ENCODE results near the gene ABCD1.

ABCD1 gene

DNA sequence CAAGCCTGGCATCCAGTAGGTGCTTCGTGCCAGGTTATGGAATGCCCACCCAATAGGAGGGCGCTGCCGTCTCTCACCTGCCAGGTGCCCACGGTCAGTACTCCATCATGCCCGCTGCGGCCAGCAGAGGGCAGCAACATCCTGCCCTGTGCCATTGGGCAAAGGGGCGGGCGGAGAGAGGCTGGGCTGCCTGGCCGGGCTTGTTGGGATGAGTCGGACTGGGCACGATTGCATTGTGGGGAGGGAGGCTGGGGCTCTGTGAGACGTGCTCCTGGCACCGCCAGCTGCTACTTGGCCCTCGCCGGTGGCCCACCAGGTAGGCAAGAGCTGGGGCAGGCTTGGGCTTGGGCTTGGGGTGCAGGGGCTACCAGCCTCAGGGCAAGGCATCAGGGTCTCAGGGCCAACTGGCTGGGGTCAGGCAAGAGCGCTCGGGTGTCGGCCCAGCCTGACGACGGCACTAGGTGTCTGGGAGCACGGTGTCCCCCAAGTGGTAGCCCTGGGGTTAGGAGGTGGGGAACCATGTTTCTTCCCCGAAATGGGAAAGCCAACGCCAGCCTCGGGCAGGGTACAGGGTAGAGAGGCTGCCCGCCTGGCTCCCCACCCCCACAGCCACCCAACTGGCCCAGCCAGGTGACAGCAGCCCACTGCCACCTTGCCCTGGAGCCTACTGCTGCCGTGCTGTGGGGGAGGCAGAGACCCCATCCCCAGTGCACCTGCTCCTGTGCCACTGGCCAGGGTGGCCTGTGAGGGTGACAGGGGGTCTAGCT, 39.5 kb downstream of the ABCD1 start, which contains the start of gene PLXNB3:
TSS of gene PLXNB3 (plus strand) at position 261 of the 767 bp plus-strand sequence. CDS start 1,287 bp downstream, outside the sequence.
- peak; percentile 55 for DNase-seq

DNA sequence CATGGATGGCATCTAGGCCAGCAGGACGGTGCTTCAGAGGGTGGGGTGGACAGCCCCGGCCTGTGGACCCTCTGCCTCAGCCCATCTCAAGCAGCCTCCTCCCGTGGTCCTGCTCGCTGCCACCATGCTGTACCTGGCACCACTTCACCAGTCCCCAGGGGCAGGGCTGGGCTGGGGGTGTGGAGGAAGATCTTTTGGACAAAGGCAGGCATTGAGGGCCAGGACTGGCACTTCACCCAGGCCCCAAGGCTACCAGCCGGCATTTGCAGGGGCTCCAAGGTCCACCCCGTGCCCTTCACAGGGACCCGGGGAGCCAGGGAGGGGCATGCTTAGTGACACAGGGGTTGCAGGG, 40.1 kb downstream of the ABCD1 start:
- DNase-seq, result no peak

DNA sequence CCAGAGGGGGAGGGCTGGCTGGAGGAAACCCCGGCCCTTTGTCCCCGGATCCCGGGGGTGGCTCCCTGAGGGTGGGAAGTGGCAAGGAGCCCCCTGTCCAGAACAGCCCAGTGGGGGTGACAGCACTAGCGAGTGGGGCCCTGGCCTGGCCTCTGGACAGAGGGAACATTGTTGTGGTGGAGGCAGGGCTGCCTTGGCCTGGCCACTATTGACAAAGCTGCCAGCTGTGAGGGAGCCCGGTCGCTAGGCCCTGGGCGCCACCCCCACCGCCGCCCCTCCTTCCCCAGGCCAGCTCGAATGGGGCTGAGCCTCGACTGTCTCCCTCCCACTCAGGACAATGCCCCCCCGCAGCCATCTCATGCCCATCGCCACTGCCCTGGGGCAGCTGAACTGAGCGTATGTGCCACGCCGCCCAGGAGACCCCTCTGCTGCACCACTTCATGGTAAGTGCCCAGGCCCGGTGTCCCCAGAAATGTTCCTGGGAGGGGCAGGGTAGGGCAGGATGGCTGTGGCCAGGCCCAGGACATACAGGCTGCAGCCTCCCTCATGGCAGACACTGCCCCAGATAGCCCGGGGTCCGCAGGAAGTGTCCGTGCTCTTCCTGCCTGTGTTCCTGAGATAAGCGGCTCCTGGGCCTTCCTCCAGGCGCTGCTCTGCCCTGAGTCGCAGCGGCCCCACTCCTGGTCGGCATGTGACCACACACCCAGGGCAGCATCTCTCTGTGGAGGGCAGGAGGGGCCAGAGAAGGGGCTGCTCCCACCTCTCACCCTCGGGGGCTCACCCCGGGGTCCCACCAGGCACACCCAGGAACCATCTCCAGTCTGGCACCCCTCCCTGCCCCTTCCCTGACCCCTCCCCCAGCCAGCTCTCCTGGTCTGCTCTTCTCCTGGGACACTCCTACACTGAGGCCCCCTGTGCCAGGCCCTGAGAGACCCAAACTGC, 40.8 kb downstream of the ABCD1 start:
- no peak for DNase-seq

DNA sequence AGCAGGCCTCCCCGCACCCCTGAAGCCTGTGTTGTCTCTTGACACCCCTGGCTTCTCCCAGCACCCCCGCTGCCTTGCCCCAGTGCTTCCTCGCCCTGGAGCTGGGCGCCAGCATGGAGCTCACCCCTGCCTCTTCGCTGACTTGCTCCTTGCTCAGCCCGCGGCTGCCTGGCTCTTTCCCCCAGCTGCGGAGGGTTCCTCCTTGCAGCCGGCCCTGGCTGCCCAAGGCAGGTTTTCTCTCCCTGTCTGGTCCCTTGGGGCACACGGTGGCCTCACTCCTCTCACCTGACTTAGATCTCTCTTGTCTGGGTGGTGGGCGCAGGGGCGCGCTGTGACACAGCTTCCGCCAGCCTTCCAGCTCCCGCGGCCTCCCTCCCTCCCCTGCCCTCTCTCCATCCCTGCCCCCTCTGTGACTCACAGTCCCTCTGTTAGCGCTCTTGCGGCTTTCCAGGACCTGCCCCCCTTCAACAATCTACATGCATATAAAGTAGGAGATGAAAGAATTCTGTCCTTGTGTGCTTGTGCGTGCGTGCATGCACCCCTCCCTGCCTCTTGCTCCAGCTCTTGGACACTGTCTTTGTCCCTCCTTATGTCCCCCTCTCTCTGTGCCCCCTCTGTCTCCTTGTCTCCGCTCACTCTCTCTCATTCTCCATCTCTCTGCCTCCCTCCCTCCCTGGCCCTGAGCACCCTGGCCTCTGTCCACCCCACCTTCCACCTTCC, 41.6 kb downstream of the ABCD1 start:
- no peak for DNase-seq

DNA sequence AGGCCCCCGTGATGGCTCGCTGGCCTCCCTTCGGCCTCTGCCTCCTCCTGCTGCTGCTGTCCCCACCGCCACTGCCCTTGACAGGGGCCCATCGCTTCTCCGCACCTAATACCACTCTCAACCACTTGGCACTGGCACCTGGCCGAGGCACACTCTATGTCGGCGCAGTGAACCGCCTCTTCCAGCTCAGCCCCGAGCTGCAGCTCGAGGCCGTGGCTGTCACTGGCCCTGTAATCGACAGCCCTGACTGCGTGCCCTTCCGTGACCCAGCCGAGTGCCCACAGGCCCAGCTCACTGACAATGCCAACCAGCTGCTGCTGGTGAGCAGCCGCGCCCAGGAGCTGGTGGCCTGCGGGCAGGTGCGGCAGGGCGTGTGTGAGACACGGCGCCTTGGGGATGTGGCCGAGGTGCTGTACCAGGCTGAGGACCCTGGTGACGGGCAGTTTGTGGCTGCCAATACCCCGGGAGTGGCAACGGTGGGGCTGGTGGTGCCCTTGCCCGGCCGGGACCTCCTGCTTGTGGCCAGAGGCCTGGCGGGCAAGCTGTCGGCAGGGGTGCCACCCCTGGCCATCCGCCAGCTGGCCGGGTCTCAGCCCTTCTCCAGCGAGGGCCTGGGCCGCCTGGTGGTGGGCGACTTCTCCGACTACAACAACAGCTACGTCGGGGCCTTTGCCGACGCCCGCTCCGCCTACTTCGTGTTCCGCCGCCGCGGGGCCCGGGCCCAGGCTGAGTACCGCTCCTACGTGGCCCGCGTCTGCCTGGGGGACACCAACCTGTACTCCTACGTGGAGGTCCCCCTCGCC, 42.4 kb downstream of the ABCD1 start:
- DNase-seq, result no peak

DNA sequence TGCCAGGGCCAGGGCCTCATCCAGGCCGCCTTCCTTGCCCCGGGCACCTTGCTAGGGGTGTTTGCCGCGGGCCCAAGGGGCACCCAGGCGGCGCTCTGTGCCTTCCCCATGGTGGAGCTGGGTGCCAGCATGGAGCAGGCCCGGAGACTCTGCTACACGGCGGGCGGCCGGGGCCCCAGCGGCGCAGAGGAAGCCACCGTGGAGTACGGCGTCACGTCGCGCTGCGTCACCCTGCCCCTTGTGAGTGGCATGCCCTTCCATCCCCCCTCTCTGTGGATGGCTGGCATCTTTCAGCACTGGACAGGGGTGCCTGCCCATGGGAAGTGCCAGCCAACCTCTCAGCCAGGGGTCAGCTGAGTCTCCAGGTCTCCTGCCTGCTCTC, 43.0 kb downstream of the ABCD1 start:
- DNase-seq, result no peak

DNA sequence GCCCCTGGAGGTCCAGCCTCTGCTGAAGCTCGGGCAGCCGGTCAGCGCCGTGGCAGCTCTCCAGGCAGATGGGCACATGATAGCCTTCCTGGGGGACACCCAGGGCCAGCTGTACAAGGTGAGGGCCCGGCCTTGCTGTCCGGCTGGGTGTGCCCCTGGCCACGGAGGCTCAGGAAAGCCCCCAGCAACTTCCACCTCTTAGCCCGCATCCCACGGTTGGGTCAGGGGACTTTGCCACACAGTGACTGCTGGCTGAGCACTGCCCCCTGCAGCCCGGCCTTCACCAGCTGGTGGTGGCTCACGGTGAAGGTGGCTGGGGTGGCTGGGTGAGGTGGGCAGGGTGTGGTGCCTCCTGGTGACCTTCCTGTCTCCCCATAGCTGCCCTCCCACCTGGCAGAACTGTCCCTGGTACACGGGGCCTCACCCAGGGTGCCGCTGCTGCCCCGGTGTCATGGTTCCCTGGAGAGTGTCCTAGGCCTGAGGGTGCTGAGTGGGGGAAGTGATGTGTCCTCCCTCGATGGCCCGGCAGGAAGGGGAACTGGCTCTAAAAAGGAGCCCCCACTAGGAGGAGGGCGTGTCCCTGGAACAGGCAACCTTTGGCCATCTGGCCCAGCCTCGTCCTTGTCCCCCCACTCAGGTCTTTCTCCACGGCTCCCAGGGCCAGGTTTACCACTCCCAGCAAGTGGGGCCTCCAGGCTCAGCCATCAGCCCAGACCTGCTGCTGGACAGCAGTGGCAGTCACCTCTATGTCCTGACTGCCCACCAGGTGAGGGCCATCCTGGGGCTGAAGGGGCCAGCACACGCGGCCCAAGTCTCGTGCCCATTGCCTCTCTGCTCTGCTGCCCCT, 43.9 kb downstream of the ABCD1 start:
- DNase-seq, result no peak

DNA sequence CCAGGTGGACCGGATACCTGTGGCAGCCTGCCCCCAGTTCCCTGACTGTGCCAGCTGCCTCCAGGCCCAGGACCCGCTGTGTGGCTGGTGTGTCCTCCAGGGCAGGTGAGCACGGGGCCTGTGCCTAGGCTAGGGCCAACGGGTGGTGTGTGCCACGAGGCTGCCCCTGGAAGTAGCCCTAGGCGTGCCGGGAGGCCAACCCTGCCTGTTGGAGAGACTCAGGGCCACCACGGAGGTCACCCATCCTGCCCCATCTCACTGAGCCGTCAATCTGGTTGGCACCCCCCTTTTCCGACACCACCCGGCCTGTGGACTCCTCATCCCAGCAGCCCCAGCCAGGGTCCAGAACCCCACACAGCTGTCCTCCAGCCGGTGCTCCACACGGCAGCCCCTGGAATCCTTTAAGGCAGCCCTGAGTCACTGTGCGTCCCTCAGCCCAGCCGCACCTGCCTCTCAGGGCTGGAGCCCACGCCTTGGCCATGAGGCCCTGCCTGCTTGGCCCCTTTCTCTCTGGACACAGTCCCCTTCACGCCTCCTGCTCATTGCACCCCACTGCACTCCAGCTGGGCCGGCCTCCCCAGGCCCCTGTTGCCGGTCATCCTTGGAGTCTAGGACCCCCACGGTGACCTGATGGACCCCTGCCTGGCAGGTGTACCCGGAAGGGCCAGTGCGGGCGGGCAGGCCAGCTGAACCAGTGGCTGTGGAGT, 44.7 kb downstream of the ABCD1 start:
- no peak for DNase-seq

DNA sequence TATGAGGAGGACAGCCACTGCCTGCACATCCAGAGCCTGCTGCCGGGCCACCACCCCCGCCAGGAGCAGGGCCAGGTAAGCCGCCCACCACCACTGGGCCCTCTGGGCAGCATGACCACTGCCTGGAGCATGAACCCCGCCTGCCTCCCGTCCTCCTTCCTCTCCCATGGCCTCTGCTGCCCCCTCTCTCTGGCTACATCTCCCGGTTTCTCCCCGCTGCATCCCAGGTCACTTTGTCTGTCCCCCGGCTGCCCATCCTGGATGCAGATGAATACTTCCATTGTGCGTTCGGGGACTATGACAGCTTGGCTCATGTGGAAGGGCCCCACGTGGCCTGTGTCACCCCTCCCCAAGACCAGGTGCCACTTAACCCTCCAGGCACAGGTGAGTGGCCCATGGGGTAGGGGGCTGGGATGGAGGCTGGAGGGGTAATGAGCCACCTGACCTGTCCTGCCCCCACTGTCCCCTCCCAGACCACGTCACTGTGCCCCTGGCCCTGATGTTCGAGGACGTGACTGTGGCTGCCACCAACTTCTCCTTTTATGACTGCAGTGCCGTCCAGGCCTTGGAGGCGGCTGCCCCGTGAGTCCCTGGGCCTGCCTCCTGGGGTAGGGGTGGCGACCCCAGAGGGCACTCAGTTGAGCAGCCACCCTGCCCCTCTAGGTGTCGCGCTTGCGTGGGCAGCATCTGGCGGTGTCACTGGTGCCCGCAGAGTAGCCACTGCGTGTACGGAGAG, 45.4 kb downstream of the ABCD1 start:
- no peak for DNase-seq

DNA sequence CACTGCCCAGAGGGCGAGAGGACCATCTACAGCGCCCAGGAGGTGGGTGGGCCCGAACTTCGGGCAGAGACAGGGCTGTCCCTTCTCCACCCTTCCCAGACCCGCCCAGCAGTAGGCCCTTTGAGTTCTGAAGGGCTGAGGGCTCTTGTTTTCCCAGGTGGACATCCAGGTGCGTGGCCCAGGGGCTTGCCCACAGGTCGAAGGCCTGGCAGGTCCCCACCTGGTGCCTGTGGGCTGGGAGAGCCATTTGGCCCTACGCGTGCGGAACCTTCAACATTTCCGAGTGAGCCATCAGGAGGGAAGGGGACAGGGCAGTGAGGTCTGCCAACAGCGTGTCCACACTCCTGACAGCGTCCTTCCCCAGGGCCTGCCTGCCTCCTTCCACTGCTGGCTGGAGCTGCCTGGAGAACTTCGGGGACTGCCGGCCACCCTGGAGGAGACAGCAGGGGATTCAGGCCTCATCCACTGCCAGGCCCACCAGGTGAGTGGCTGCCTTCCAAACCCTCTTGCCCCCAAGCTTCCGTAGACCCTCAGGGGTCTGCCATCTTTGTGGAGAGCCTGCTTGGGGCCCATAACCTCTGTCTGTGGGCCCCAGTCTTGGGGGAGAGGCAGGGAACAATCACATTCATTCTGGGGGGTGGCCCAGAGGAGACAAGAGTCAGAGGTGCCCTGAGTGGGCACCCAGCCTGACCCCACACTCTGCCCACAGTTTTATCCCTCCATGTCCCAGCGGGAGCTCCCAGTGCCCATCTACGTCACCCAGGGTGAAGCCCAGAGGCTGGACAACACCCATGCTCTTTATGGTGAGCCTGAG, 46.2 kb downstream of the ABCD1 start:
- no peak for DNase-seq

DNA sequence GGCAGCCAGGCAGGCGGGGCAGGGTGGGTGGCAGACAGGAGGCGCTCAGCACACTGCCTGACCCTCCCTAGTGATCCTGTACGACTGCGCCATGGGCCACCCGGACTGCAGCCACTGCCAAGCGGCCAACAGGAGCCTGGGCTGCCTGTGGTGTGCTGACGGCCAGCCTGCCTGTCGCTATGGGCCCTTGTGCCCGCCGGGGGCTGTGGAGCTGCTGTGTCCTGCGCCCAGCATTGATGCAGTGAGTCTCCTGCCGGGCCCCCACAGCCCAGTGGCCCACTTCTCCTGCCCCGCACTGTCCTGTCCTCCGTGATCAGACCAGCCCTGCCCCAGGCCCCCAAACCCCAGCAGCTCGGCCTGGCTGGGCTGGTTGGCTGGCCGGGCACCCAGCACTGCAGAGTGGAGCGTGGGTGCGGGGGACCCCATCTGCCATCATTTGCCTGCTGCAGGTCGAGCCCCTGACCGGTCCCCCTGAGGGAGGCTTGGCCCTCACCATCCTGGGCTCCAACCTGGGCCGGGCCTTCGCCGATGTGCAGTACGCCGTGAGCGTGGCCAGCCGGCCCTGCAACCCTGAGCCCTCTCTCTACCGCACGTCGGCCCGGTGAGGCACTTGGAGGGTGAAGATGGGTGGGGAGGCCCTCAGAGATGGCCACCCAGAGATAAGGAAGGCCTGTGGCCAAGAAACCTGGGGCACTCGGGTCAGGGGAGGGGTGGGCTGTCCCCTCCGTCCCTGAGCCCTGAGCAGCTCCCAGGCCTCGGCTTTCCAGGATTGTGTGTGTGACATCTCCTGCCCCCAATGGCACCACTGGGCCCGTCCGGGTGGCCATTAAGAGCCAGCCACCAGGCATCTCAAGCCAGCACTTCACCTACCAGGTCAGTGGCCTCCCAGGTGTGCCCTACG, 47.0 kb downstream of the ABCD1 start:
- DNase-seq, result no peak

DNA sequence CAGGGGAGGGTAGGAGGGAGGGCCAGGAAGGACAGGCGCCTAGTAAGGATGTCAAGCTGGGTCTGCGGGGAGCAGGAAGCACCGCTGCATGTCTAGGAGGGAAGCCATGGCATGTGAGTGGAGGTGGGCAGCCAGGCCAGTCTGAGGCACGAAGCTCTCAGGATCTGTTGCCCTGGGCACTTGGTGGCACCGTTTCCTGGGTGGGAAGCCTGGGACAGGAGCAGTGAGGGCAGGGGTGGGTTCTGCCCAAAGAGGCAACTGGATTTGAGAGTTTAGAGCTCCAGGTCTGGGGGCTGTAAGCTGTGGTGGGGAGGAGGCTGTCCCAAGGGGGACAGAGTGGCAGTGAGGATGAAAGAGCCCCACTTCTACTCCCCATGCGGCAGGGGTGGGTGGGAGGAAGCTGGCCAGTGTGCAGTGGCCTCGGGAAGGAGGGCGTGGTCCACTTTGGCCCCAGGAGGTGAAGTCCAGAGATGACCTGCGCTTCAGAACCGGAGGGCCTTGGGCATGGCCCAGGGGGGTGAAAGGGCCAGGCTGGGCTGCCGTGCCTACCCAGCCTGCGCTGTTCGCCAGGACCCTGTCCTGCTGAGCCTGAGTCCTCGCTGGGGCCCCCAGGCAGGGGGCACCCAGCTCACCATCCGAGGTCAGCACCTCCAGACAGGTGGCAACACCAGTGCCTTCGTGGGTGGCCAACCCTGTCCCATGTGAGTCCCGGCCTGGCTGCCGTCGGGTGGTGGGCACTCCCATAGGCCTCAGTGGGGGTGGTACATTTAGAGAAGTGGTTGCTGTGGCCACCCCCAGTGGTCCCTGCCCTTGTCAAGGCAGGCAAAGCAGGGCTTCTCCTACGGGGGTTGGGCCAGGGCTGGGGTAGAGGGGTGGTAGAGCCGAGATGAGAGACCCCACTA, 47.9 kb downstream of the ABCD1 start:
- DNase-seq, result no peak

DNA sequence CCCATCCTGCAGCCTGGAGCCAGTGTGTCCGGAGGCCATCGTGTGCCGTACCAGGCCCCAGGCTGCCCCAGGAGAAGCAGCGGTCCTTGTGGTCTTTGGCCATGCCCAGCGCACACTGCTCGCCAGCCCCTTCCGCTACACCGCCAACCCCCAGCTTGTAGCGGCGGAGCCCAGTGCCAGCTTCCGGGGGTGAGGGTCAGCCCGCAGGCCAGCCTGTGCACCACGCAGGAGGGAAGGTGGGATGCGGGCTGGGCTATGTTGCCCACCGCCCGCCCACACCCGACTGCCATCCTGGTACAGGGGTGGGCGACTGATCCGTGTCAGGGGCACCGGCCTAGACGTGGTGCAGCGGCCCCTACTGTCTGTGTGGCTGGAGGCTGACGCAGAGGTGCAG, 48.6 kb downstream of the ABCD1 start:
- DNase-seq, result no peak

DNA sequence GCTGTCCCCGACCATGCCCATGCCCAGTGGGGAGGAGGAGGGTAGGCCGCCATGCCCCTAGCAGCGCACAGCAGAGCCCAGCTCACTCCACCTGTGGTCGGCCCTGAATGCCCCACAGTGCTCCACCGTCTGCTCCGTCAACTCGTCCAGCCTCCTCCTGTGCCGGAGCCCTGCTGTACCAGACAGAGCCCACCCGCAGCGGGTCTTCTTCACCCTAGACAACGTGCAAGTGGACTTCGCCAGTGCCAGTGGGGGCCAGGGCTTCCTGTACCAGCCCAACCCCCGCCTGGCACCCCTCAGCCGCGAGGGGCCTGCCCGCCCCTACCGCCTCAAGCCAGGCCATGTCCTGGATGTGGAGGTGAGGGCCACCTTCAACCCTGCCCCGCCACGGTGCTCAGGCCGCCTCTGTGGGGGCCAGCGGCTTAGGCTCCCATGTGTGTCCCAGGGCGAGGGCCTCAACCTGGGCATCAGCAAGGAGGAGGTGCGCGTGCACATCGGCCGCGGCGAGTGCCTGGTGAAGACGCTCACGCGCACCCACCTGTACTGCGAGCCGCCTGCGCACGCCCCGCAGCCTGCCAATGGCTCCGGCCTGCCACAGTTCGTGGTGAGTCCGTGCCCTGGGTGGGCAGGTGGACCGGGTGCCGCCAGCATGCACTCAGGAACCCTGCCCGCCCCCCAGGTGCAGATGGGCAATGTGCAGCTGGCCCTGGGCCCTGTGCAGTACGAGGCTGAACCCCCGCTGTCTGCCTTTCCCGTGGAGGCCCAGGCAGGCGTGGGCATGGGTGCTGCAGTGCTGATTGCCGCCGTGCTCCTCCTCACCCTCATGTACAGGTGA, 49.3 kb downstream of the ABCD1 start:
- no peak for DNase-seq

DNA sequence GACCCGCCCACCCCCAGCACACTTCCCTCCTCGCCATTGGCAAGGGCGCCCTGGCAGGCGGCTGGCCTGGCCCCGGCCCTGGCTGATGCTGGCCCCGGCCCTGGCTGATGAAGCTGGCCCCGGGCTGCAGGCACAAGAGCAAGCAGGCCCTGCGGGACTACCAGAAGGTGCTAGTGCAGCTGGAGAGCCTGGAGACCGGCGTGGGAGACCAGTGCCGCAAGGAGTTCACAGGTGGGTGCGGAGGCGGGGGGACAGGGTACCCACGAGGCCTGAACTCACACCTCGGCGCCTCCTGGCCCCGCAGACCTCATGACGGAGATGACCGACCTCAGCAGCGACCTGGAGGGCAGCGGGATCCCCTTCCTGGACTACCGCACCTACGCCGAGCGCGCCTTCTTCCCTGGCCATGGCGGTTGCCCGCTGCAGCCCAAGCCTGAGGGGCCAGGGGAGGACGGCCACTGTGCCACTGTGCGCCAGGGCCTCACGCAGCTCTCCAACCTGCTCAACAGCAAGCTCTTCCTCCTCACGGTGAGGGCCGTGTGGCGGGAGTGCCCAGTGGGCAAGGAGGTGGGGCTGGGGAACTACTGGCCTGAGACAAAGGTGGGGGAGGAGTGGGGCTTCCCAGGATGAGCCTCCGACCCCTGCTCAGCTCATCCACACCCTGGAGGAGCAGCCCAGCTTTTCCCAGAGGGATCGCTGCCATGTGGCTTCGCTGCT, 50.1 kb downstream of the ABCD1 start:
- no peak for DNase-seq
